BJ (cell line): Measurements from ENCODE around the gene GABBR2. TPM values are rescaled to one million over a fixed set of nuclear protein-coding genes. Genes with fewer than 3 reads are reported as not detected.

Experiments
- CTCF ChIA-PET: fragments of 350-600 bp; formaldehyde crosslinking; extraction: SDS; loops from one replicate; lab custom pipeline; 2021; ENCODE audit warnings: antibody characterized with exemption, inconsistent platforms; lab: Yijun Ruan, JAX
- POLR2A ChIA-PET: fragments of 300-600 bp; sonication (Branson Sonifier 250); formaldehyde crosslinking; extraction: SDS; loops from one replicate; lab custom pipeline; 2021; ENCODE audit warnings: antibody characterized with exemption; lab: Charles Lee
- DNase-seq: peaks from one replicate; pipeline ENCODE4 v3.0.0-alpha.2; 2011; ENCODE audit warnings: low read depth
- H3K27me3 ChIP-seq: 2 replicates; pipeline ENCODE4 v1.6.0; 2011; ENCODE audit warnings: low read length; ENCODE audit not compliant: control insufficient read depth, insufficient read depth
- H3K36me3 ChIP-seq: 2 replicates; pipeline ENCODE4 v1.5.1; 2011; ENCODE audit warnings: low read length; ENCODE audit not compliant: control insufficient read depth, insufficient read depth
- H3K4me3 ChIP-seq: 2 replicates; pipeline ENCODE4 v1.5.1; 2011; ENCODE audit warnings: low read depth, mild to moderate bottlenecking, control low read depth, low read length
- CTCF ChIP-seq: IDR thresholded peaks from 2 replicates; pipeline ENCODE4 v1.5.1; 2011; ENCODE audit warnings: low read depth, mild to moderate bottlenecking, control low read depth, inconsistent platforms, low read length, moderate library complexity; ENCODE audit not compliant: insufficient read depth
- polyA plus RNA-seq: library from polyadenylated mRNA; depleted of rRNA; stranded (reverse); fragments of >200 nt; gene quantifications from 2 replicates; pipeline ENCODE4 v1.2.3, GENCODE V29; 2011

Gene GABBR2
- polyA plus RNA-seq, 1 experiment = 1.6 TPM

- CTCF ChIA-PET = interaction anchor here (0.7 to 1.4 kb wide), 2 partner anchors 15 to 109 kb away, joined by 3 to 4 read pairs; no protein-coding TSS in a partner anchor
- Histone ChIP-seq H3K4me3 (no peak overlapping the region), H3K27me3 (no peaks in the 10 kb centered on the region), H3K36me3 (no peaks in the 10 kb centered on the region)
- TF ChIP-seq CTCF = no peak
- DNase-seq = no peak
- POLR2A ChIA-PET = no interaction called here
Measured at GRCh38 chr9:98425079-98425478, 283.7 kb downstream of the GABBR2 start.

- Histone ChIP-seq H3K4me3 (no peak overlapping the region), H3K27me3 (no peaks in the 10 kb centered on the region), H3K36me3 (no peaks in the 10 kb centered on the region)
- DNase-seq = no peak
- TF ChIP-seq CTCF = no peak
- ChIA-PET POLR2A (no interaction called here), CTCF (interaction anchor here (1.8 kb wide), 1 partner anchor 9 kb away, joined by 5 read pairs; no protein-coding TSS in a partner anchor)
Measured at GRCh38 chr9:98419260-98419603, 289.5 kb downstream of the GABBR2 start.

GRCh38 chr9:98418578-98419259 lies 290.0 kb downstream of the GABBR2 start:
- TF ChIP-seq CTCF = no peak
- no peak for DNase-seq
- POLR2A ChIA-PET = no interaction called here
- H3K4me3 ChIP-seq = no peak overlapping the region
- H3K27me3 ChIP-seq = no peaks in the 10 kb centered on the region
- CTCF ChIA-PET = interaction anchor here (1.1 kb wide), 1 partner anchor 10 kb away, joined by 3 read pairs; no protein-coding TSS in a partner anchor
- no peaks in the 10 kb centered on the region for H3K36me3 ChIP-seq

- CTCF ChIA-PET = interaction anchor here (1.1 to 1.7 kb wide), 3 partner anchors 10 to 24 kb away, joined by 3 to 8 read pairs (median 3); no protein-coding TSS in a partner anchor
- no peak for TF ChIP-seq CTCF
Measured at GRCh38 chr9:98416294-98417248, 292.2 kb downstream of the GABBR2 start.

GRCh38 chr9:98415782-98416181 lies 293.0 kb downstream of the GABBR2 start:
- no peaks in the 10 kb centered on the region for H3K27me3 ChIP-seq
- POLR2A ChIA-PET = no interaction called here
- no peaks in the 10 kb centered on the region for H3K36me3 ChIP-seq
- no peak overlapping the region for H3K4me3 ChIP-seq
- no peak for DNase-seq
- no peak for TF ChIP-seq CTCF
- CTCF ChIA-PET = interaction anchor here (0.6 to 1.7 kb wide), 3 partner anchors 11 to 72 kb away, joined by 3 to 8 read pairs (median 6); no protein-coding TSS in a partner anchor

More at GRCh38 chr9:98416294-98417248, 292.2 kb downstream of the GABBR2 start:
- POLR2A ChIA-PET = no interaction called here
- Histone ChIP-seq H3K4me3 (no peak overlapping the region), H3K27me3 (no peaks in the 10 kb centered on the region), H3K36me3 (no peaks in the 10 kb centered on the region)
- DNase-seq = no peak
